GM12801 (cell line): ENCODE measurements around the gene IGF1R.

Experiments used
- TF ChIP-seq, protein P1 (sequence below): IDR thresholded peaks from one replicate; pipeline ENCODE4 v1.5.1; 2011; ENCODE audit warnings: control low read depth; ENCODE audit not compliant: insufficient read length; ENCODE audit errors: extremely low read depth

IGF1R gene

DNA sequence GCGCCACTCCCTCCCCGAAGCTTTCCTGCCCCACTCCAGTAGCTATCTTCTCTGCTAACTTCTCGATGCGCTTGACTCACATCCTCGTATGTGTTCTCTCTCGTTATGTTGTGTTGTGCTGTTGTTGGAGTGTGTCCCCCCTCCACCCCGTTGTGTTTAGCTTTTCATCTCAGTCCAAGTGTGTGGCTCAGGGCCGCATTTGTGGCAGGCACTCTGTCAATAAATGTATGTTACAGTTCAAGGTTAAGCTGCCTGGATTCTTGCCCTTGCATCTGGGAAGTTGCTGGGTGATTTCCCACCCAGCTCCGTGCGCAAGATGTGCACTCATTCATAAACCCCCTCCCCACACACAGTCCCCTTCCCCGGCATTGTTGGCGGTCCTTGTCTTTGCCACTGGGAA lies 287.4 kb downstream of the IGF1R start:
- TF ChIP-seq, protein P1, sequence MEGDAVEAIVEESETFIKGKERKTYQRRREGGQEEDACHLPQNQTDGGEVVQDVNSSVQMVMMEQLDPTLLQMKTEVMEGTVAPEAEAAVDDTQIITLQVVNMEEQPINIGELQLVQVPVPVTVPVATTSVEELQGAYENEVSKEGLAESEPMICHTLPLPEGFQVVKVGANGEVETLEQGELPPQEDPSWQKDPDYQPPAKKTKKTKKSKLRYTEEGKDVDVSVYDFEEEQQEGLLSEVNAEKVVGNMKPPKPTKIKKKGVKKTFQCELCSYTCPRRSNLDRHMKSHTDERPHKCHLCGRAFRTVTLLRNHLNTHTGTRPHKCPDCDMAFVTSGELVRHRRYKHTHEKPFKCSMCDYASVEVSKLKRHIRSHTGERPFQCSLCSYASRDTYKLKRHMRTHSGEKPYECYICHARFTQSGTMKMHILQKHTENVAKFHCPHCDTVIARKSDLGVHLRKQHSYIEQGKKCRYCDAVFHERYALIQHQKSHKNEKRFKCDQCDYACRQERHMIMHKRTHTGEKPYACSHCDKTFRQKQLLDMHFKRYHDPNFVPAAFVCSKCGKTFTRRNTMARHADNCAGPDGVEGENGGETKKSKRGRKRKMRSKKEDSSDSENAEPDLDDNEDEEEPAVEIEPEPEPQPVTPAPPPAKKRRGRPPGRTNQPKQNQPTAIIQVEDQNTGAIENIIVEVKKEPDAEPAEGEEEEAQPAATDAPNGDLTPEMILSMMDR = no peak

DNA sequence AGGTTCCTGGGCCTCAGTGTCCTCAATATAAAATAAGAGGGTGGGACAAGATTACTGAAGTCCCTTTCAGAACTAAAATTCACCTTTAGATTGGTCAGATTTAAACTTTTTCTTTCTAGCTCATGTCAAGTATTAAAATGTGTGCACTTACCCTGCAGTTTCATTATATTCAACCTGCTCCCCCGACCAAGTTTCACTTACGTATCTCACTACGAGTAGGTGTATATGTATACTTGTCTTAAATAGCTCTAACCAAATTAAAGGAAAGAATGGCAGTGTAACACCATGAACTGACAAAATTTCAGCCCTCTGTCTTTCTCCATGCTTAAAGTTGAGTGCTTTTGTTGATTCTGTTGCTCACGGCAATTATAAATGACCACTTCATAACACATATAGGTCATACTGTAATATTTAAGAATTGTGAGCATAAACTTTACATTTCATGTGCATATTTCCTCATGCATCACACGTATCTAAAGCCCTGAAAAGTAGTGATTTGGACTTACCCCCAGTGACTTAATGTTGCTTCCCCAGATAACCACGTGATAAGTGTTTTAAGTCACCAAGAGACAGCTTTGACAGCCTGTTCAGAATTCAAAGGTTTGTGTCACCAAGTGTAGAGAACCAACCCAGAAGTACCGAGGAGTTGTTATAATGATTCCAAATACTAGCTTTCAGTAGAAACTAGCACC lies 289.2 kb downstream of the IGF1R start:
- TF ChIP-seq, protein P1 = no peak

DNA sequence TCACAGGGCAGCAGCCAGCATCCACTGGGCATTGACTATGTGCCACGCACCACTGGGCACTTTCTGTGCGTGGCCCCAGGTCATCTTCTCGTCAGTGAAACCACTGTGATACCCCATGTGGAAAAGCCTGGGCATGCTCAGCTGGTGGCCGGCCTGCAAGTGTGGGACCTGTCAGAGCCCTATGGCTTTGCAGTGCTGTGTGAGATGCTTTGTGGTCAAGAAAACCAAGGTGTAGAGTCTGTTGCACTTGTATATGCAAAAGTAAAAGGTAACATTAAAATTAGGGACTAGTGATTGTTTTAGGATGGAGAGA lies 289.7 kb downstream of the IGF1R start:
- TF ChIP-seq, protein P1 = no peak

DNA sequence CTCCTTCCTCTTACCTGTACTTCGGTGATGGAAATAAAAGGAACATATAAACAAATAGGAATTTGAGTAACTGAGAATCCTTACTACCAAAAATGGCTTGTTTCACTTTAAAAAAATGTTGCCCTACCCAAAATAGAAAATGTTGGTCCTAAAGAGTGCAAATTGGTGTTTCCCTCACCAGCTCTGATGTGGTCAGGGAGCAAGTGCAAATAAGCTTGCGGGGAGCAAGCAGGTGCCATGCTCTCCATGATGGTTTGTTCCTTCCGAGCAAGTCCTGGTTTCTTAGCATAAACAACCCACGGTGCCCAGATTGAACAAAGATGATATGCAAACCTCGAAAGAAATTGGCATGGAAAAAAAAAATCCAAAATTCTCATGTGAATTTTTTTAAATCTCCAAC lies 290.5 kb downstream of the IGF1R start:
- TF ChIP-seq, protein P1 = no peak

DNA sequence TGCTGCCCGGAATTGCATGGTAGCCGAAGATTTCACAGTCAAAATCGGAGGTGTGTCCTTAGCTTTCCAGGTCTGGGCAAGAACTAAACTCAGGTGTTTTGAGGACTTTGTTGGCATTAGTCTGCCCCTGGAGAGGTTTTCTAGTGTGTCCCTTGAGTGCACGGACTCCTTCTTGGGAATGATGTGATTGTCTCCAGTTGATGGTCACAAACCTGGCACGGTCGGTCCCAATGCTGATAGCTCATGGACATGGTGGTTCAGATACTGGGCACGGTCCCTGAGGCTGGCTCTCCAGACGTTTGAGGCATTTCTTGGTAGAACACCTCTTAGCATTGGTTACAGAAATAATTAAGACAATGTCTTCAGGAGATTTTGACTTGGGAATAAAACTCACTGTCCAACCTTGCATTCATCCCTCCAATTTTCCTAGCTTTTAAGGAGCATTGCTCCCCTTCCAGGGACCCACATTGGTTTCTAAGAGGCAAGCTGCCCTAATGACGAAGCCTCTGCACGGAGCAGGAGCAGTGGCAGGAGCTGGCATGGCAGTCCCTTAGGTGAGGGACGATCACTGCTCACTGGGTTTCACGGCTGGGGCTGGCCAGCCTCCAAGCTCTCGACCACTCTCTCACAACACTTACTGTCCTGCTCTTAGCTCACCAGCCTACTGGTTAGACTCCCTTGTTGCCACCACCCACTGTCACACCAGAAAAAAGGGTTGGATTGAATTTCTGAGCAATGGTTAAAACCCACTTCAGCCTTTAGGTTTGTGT lies 291.2 kb downstream of the IGF1R start:
- TF ChIP-seq, protein P1 = no peak

DNA sequence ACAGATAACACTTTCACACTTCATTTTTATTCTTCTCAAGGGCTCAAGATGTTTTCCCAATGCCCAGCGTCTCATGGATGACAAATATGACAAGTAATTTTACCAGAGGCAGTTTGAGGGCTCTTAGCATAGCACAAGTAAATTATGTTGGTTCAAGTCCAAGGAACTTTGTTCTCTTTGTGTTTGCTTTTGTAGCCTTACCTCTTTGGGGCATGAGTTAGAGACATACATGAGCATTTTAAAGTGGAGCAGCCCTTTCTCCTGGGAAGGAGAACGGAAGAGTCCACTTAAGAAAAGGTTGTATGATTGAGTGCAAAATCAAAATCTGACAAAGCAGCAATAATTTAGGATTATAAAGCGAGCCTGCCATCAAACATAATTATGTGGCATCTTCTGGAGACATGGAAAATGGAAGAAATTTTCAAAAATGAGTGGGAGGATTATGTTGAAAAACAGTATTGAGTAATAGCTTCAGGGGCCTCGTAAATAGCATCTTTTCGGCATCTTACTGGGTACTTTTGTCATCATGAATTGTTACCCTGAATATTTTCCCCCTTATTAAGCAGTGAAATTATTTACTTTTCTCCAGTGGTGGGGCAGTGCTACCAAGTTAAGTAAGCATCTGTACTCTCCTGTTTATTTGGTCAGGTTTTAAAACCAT lies 293.4 kb downstream of the IGF1R start:
- TF ChIP-seq, protein P1 = no peak

DNA sequence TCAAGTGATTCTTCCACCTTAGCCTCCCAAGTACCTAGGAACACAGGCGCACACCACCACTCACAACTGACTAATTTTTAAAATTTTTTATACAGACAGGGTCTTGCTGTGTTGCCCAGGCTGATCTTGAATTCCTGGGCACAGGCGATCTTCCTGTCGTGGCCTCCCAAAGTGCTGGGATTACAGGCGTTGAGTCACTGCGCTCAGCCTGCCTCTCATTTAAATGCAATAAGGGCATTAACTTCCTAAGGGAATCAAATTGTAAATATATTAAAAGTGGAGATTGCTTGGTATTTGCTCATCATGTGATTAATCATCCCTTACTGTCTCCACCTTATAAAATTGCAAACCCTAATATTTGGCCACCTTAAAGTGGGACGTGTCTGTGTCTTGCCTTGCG lies 294.1 kb downstream of the IGF1R start:
- TF ChIP-seq, protein P1 = no peak
